Lower leg skin (tissue), 4 donors: ENCODE measurements around the gene RAD9A. TPM values are rescaled to one million over a fixed set of nuclear protein-coding genes. Genes with fewer than 3 reads are reported as not detected.

Experiments
- DNase-seq, 2 donors: peaks; one replicate each; pipeline ENCODE4 v3.0.0-alpha.2; 2019; ENCODE audit warnings: low spot score in 2 of 2
- H3K4me3 ChIP-seq: fragments of 200-600 bp; sonication (generic); 2 replicates; pipeline ENCODE4 v1.5.1; 2017; ENCODE audit warnings: mild to moderate bottlenecking, low read depth; ENCODE audit not compliant: poor library complexity, severe bottlenecking
- CTCF ChIP-seq, 3 donors: fragments of 450-650 bp; IDR thresholded peaks; one replicate each; pipeline ENCODE4 v1.5.1; 2016; ENCODE audit warnings: antibody characterized with exemption in 3 of 3, mild to moderate bottlenecking in 3 of 3, moderate library complexity in 2 of 3
- POLR2A ChIP-seq, 2 donors: fragments of 450-650 bp; IDR thresholded peaks; one replicate each; pipeline ENCODE4 v1.6.1; 2016 to 2017; ENCODE audit warnings: antibody characterized with exemption in 2 of 2, mild to moderate bottlenecking in 1 of 2, moderate library complexity in 1 of 2
- WGBS, 2 donors: methylation state at CpG; one replicate each; pipeline ENCODE4 v1.1.5; 2018; 5-methylcytosine and 5-hydroxymethylcytosine counted together
- intact Hi-C: fragments of 100-400 bp; cut with DNase I; formaldehyde crosslinking; loops from one replicate; pipeline ENCODE4 v1.15.0; 2023; ENCODE audit warnings: low total_unique reads
- total RNA-seq, 4 donors: library from RNA; depleted of rRNA; stranded (reverse); fragments of >200 nt; gene quantifications; one replicate each; pipeline ENCODE4 v1.1.0, GENCODE V29; 2016

The RAD9A gene
- total RNA-seq, 4 donors from 2014 or later, result 24.9 to 28.5 (median 27.2) TPM

DNA sequence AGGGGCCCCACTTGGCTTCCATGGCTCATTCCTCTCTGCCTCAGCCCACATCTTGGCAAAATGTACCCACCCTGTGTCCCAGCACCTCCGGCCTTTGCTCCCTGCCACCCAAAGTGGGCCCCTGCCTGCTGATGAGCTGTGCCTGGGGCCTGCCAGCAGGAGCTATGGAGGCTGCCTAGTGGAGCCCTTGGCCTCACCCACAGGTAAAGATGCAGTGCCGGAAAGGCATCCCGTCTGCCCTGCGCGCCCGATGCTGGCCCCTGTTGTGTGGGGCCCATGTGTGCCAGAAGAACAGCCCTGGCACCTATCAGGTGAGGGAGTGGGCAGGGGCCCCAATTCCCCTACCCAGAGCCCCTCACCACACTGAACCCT lies 13.4 kb downstream of the RAD9A start:
- DNase-seq, result no peak
- WGBS, 2 donors, result 81 to 88% methylated on average over 6 of the region's 6 CpGs
- intact Hi-C loops, result no loop called here
- no peak overlapping the region for H3K4me3 ChIP-seq
- TF ChIP-seq CTCF (IDR thresholded peaks at IDR 0.05) (no peak), POLR2A (IDR thresholded peaks at IDR 0.05) (no peak)

DNA sequence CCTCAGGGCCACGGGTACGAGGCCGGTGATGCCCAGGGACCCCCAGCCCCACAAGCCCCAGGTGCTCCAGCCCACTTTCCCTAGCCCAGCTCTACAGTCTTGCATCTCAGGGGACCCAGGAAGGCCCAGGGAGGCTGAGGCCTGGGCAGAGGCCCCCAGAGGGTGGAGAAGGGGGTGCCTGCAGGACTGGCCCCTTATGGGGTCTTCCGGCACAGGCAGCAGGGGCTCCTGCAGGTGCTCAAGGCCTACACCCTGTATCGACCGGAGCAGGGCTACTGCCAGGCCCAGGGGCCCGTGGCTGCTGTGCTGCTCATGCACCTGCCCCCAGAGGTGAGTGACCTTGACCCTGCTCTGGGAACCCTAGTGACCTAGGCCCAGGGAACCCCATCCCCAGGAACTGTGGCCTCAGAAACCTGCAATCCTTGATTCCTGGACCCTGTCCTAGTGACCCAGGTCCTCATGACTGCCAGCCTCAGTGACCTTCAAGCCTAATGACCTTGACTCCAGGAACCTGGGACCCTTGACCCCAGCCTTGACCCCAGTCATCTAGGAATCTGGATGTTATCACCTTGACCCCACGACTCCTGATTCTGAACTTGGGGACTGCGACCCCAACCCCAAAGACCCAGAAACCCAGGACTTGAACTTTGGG lies 14.0 kb downstream of the RAD9A start:
- H3K4me3 ChIP-seq, result no peak overlapping the region
- intact Hi-C loops, result no loop called here
- DNase-seq, result no peak
- TF ChIP-seq CTCF (IDR thresholded peaks at IDR 0.05) (no peak), POLR2A (IDR thresholded peaks at IDR 0.05) (no peak)
- WGBS, 2 donors, result 92% methylated on average over 7 to 9 of the region's 9 CpGs

GRCh38 chr11:67406420-67406968 lies 14.7 kb downstream of the RAD9A start:
- TF ChIP-seq POLR2A (IDR thresholded peaks at IDR 0.05), result no peak
- no peak for TF ChIP-seq CTCF (IDR thresholded peaks at IDR 0.05)
- WGBS, 2 donors, result 81 to 82% methylated on average over 12 to 13 of the region's 18 CpGs
- H3K4me3 ChIP-seq, result no peak overlapping the region
- DNase-seq, result no peak
- intact Hi-C loops, result no loop called here

DNA sequence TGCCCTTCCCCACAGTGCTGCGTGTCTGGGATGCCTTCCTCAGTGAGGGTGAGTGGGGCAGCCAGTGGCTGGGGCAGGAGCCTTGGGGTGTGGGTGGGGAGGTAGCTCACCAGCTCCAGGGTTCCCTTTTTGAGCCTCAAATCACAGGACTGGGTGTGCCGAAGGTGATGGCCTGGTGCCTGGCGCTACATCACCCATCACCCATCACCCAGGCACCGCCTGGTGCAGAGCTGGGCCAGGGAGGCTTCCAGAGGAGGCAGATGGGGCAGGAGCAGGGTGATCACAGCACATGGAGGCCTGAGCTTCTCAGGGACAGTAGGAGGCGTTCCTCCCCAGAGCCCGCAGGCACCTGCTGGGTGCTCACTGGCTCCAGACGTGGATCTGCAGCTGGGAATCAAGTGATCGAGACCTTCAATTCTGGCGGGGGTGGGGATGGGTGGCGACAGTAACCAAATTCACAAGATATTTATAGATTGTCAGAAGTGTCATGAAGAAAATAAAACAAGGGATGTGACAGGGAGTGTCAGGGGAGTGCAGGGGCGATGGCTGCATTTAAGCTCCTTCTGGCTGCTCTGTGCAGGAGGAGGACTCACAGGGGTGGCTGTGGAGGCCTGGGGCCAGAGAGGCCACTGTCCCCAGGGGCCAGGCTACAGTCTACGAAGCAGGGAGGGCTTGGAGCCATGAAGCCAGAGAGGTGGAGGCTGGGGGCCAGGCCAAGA lies 15.3 kb downstream of the RAD9A start:
- DNase-seq, result no peak
- no peak overlapping the region for H3K4me3 ChIP-seq
- intact Hi-C loops, result no loop called here
- TF ChIP-seq POLR2A (IDR thresholded peaks at IDR 0.05) (no peak), CTCF (IDR thresholded peaks at IDR 0.05) (no peak)
- 33 to 39% methylated on average over 12 of the region's 12 CpGs for WGBS, 2 donors

- H3K4me3 ChIP-seq, result no peak overlapping the region
- 61 to 66% methylated on average over 10 to 12 of the region's 12 CpGs for WGBS, 2 donors
- DNase-seq, result no peak
- intact Hi-C loops, result no loop called here
- TF ChIP-seq POLR2A (IDR thresholded peaks at IDR 0.05), result no peak
These were observed 15.9 kb downstream of the RAD9A start for GRCh38 chr11:67407688-67408163.

DNA sequence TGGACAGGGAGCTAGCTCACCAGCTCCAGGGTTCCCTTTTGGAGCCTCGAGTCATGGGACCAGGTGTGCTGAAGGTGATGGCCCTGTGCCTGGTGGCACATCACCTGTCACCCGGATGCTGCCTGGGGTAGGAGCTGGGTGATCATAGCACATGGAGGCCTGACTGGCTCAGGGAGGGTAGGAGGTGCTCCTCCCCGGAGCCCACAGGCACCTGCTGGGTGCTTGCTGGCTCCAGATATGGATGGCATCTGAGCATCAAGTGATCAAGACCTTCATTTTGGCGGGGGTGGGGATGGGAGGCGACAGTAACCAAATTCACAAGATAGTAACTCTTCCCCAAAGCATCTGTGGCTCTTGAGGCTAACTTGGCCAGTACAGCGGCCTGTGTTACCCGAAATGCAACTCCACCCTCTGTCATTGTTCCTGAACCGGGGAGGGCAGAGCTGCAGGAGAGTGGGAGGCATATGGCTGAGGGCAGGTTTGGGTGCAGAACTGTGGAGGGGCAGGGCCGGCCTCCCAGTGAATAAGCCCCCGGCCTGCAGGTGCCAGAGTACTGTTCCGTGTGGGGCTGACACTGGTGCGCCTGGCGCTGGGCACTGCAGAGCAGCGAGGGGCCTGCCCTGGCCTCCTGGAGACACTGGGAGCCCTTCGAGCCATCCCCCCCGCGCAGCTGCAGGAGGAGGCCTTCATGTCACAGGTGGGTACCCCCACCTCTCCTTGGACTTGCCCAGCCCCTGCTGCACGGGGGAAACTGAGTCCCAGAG lies 16.8 kb downstream of the RAD9A start:
- TF ChIP-seq CTCF (IDR thresholded peaks at IDR 0.05) (no peak), POLR2A (IDR thresholded peaks at IDR 0.05) (no peak)
- no peak overlapping the region for H3K4me3 ChIP-seq
- intact Hi-C loops, result no loop called here
- 72 to 77% methylated on average over 8 to 10 of the region's 18 CpGs for WGBS, 2 donors
- no peak for DNase-seq
